GM19025 (cell line): ENCODE data around the gene RALGPS1.

Experiments used
- ATAC-seq: cut with Tn5 transposase; IDR thresholded peaks from one replicate; pipeline ENCODE4 v1.9.1; 2021; ENCODE audit warnings: mild to moderate bottlenecking, low read depth, moderate library complexity; ENCODE audit not compliant: unreplicated experiment

RALGPS1 gene

GRCh38 chr9:127049044-127049443 lies 134.5 kb downstream of the RALGPS1 start:
- no peak for ATAC-seq

- ATAC-seq = no peak
These were observed 135.0 kb downstream of the RALGPS1 start for GRCh38 chr9:127049581-127049980.

GRCh38 chr9:127050152-127050551 lies 135.6 kb downstream of the RALGPS1 start:
- no peak for ATAC-seq

GRCh38 chr9:127050591-127051001 lies 136.0 kb downstream of the RALGPS1 start:
- ATAC-seq = no peak

GRCh38 chr9:127051881-127052595 lies 137.5 kb downstream of the RALGPS1 start:
- ATAC-seq = no peak

DNA sequence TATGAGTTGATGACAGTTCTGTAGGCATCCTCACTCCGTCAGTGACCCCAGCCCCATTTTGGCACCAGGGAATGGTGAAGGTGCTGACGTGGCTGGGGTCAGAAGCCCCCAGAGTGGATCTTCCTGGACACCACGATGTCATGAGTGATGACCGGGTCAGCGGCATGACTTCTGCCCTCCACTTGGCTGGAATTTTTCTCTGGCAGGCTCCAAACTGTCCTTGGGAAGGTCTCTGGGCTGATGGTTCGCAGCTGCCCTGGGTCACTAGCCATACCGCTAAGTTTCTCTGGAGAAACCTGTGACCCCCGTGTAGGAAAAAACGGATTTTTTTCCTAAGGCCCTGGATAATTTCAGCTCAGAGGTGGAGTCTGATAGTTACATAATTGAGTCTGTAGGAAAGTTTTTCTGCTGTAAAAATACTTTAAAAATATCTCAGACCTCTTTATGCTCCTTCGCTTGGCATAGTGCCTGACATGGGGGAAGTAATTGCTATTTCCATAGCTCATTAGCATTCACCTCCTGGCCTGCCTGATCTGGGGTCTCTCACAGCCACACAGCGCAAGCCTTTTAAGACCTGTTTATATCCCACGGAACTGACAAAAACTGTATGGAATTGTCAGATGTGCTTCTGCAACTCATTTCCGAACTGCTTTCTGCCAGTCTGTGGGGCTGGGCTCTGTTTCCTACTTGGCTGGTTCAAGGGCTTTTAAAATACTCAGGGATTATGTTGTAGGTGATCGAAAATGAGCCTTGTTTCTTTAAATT lies 138.7 kb downstream of the RALGPS1 start:
- no peak for ATAC-seq

DNA sequence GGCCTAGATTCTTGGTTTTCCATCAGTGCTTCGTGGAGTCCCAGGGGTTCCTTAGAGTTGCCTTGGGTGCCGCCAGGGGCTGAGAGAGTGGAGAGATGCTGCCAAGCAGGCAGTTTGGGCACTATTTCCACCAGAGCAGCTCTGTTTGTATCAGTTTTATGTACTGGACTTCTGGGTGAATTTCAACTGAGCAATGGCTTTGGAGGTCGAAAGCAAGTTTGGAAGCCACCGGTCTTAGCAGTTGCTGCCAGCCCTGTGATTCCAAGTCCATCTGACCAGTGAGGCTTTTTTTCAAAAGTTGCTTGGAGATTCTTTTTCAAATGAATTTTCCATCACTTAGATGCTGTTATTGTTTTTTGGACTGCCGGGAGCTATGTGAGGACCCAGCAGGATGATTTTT lies 139.4 kb downstream of the RALGPS1 start:
- ATAC-seq = no peak

DNA sequence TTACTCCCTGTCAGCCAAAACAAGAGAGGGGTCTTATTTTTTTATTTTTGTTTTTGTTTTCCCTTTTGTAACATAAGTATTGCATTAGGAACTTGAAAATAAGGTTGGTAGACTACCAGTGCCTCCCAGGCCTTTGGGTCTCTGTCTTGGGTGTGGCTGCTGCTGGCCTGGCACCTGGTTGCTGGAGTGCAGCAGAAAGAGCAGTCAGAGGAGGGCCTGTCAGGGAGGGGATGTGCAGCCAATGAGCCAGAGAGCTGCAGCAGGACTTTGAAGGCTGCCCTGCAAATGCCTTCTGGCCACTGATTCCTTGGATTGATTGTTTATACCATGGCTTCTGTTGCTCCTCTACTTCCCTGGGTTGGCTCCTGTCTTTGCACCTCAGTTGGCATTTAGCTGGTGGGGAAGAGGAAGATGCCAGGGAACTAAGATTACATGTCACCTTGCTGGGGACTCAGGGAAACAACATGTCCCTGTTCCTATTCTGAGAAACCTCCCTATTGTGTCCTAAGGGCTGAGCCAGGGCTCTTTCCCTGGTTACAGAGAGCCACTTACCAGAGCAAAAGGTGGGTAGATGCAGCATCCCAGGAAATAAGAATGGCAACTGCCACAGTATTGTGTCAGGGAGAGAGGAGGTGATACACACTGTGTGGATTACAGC lies 141.3 kb downstream of the RALGPS1 start:
- ATAC-seq = no peak

- no peak for ATAC-seq
These were observed 141.9 kb downstream of the RALGPS1 start for GRCh38 chr9:127056446-127056845.

GRCh38 chr9:127058011-127058644 lies 143.5 kb downstream of the RALGPS1 start:
- no peak for ATAC-seq

GRCh38 chr9:127058645-127059021 lies 144.1 kb downstream of the RALGPS1 start:
- ATAC-seq = no peak

GRCh38 chr9:127059030-127059429 lies 144.4 kb downstream of the RALGPS1 start:
- no peak for ATAC-seq

- no peak for ATAC-seq
These were observed 145.3 kb downstream of the RALGPS1 start for GRCh38 chr9:127059765-127060361.

DNA sequence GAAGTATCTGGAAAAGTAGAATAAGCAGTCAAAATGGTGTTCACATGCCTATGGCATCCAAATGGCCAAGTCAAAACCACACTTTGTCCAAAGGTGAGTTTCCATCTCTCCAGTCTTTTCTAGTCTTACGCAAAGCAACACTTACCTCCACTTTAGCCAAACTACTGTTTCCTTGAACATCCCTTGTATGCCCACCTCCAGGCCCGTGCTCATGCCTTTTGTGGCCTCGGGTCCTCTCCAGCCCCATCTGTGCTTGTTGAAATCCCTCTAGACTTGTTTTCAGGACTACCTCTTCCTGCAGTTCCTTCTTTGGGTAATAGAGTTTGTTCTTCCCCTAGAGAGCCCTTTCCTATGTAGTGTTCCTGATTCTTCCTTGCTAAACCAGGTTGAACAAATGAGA lies 146.8 kb downstream of the RALGPS1 start:
- no peak for ATAC-seq

DNA sequence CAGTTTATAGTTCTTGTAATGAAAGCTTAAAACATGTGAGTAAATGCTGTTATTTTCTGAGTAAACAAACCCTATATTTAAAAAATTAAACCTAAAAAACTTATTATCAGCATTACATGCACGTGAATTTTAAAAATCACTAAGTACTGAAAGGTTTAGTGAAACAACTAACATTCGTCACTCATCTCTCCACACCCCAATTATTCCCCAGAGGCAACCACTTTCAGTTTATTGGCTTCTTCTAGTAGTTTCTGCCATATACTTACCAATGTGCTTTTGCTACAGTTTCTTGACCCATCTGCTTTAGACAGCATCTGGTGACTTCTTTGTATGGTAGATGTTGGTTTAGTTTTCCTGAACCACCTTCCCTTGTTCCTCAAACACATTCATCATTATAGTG lies 149.8 kb downstream of the RALGPS1 start:
- no peak for ATAC-seq

GRCh38 chr9:127065592-127065991 lies 151.0 kb downstream of the RALGPS1 start:
- no peak for ATAC-seq

GRCh38 chr9:127066060-127066850 lies 151.7 kb downstream of the RALGPS1 start:
- no peak for ATAC-seq

DNA sequence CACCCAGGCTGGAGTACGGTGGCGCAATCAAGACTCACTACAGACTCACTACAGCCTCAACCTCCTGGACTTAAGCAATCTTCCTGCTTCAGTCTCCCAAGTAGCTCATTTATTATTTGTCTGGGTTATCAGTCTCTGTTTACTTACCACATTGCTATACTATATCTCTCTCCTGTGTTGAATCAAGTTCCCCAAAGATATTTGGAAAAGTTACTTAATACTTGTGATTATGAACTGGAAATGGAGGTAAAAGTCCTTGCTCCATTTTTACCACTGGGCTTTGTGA lies 152.2 kb downstream of the RALGPS1 start:
- ATAC-seq = no peak

GRCh38 chr9:127067603-127068220 lies 153.1 kb downstream of the RALGPS1 start:
- no peak for ATAC-seq
